ENCODE results near the gene MARCHF7. TPM values are rescaled to one million over a fixed set of nuclear protein-coding genes. Genes with fewer than 3 reads are reported as not detected.

The MARCHF7 gene
- total and polyA plus RNA-seq, 2 of the 8 experiments (the other 6 are each of a cell fraction or from before 2014, with no cell fraction given) = 18.3 to 116 TPM

DNA sequence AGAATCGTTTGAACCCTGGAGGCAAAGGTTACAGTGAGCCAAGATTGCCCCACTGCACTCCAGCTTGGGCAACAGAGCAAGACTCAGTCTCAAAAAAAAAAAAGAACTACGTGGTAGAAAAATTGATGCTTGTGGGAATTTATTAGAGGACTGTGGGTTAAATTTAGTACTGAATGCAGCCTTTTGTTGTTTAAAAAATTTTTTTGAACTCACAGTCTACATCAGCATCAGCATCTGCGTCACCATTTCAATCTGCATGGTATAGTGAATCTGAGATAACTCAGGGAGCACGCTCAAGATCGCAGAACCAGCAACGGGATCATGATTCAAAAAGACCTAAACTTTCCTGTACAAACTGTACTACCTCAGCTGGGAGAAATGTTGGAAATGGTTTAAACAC, 30.5 kb downstream of the MARCHF7 start:
- POLR2A ChIA-PET (ENCODE audit: partially characterized antibody) = interaction anchor here (1.4 kb wide), 1 partner anchor 31 kb away, joined by 3 read pairs; the partner anchor contains the start of gene MARCHF7
- H3K27ac ChIP-seq (ENCODE audit: low read depth, low read length) = no peak overlapping the region
- peaks cover 11 to 12% of the 10 kb centered on the region in 2 experiments for H4K20me1 ChIP-seq (replicated peaks in 1 of 2; ENCODE audit: control insufficient read depth in 1 of 2, insufficient read depth in 2 of 2, low read length in 2 of 2)
- H3K9me3 ChIP-seq (ENCODE audit: insufficient read depth in 2 of 2, low read depth in 1 of 2, low read length in 1 of 2) = no peaks in the 10 kb centered on the region
- H2BK12ac ChIP-seq (ENCODE audit: low read depth, low read length) = no peak overlapping the region
- H4K8ac ChIP-seq (ENCODE audit: extremely low read depth, insufficient read depth, low read length) = no peak overlapping the region
- no peaks in the 10 kb centered on the region; a peak in 2 of 7 replicates for H3K4me1 ChIP-seq (replicated peaks in 1 of 4; ENCODE audit: control insufficient read depth in 3 of 4, insufficient read depth in 4 of 4, low read length in 3 of 4)
- no peak overlapping the region for H3K23ac ChIP-seq (ENCODE audit: insufficient read length)
- H3K36me3 ChIP-seq (ENCODE audit: control insufficient read depth in 2 of 4, insufficient read depth in 4 of 4, low read length in 3 of 4) = peaks cover 6 to 67% (median 23%) of the 10 kb centered on the region in 4 experiments
- H3K79me1 ChIP-seq (ENCODE audit: low read depth, low read length) = 0 out of 2 replicates have a peak, but pooled peaks cover 9% of the 10 kb centered on the region
- H3K9ac ChIP-seq (replicated peaks in 1 of 4; ENCODE audit: extremely low read depth in 1 of 4, low read depth in 3 of 4, low read length in 3 of 4) = no peak overlapping the region
- CTCF ChIA-PET (ENCODE audit: partially characterized antibody) = no interaction called here
- no peak overlapping the region for H2BK20ac ChIP-seq (ENCODE audit: low read length)
- no peak overlapping the region for H4K5ac ChIP-seq (ENCODE audit: insufficient read length, low read depth, low read length)
- DNase-seq (ENCODE audit: low read depth in 1 of 2, low spot score in 2 of 2) = no peak
- H2AK5ac ChIP-seq (ENCODE audit: low read depth, low read length) = no peak overlapping the region
- no peak overlapping the region for H3K56ac ChIP-seq (replicated peaks; ENCODE audit: insufficient read length, low read depth, low read length)
- no peak overlapping the region for H3K4me3 ChIP-seq (ENCODE audit: extremely low read depth in 1 of 4, insufficient read depth in 2 of 4, low read depth in 3 of 4, low read length in 4 of 4)
- H3K4me2 ChIP-seq (ENCODE audit: insufficient read depth in 1 of 2, low read depth in 2 of 2, low read length in 2 of 2) = no peak overlapping the region
- 93% methylated on average over 6 of the region's 6 CpGs; no CpG with 5 or more reads in 1 of the 2 experiments for WGBS, 2 experiments (ENCODE audit: extremely low coverage in 1 of 2, insufficient coverage in 1 of 2, insufficient read length in 1 of 2, insufficient replicate concordance in 2 of 2, low coverage in 1 of 2, low lambda C conversion rate in 2 of 2, missing lambda C conversion rate in 1 of 2)
- no peak overlapping the region for H2BK5ac ChIP-seq (ENCODE audit: low read depth, low read length)
- H4K91ac ChIP-seq (replicated peaks; ENCODE audit: insufficient read length, low read length) = no peak overlapping the region
- H3K4ac ChIP-seq (replicated peaks; ENCODE audit: insufficient read length, low read depth, low read length) = no peak overlapping the region
- H3K79me2 ChIP-seq (ENCODE audit: control insufficient read depth in 1 of 2, insufficient read depth in 2 of 2, low read length in 2 of 2) = peaks cover 2 to 54% of the 10 kb centered on the region in 2 experiments; a peak in 3 of 4 replicates
- no peak overlapping the region for H2AFZ ChIP-seq (ENCODE audit: low read length)
- no peak overlapping the region for H3K18ac ChIP-seq (ENCODE audit: extremely low read depth, low read length)
- TF ChIP-seq NANOG (IDR thresholded peaks at IDR 0.05; ENCODE audit: insufficient read depth, low read depth, low read length, poor library complexity, severe bottlenecking) (no peak), BRCA1 (IDR thresholded peaks at IDR 0.05; ENCODE audit: low read depth, low read length) (no peak), TAF7 (optimal IDR thresholded peaks at IDR 0.05; ENCODE audit: borderline replicate concordance, low read depth, low read length) (no peak), EGR1 (IDR thresholded peaks at IDR 0.05; ENCODE audit: borderline replicate concordance, low read depth, low read length) (no peak), YY1 (IDR thresholded peaks at IDR 0.05; ENCODE audit: low read depth, low read length) (no peak), CBX5 (IDR thresholded peaks at IDR 0.05; ENCODE audit: low read depth, low read length) (no peak), GABPA (IDR thresholded peaks at IDR 0.05; ENCODE audit: borderline replicate concordance, insufficient read depth, low read length) (no peak), EP300 (IDR thresholded peaks at IDR 0.05; ENCODE audit: borderline replicate concordance in 1 of 2, low read depth in 2 of 2, low read length in 2 of 2) (no peak), TEAD4 (IDR thresholded peaks at IDR 0.05; ENCODE audit: low read depth, low read length) (no peak), SP1 (IDR thresholded peaks at IDR 0.05; ENCODE audit: low read depth, low read length) (no peak)
- TF ChIP-seq, protein P1, sequence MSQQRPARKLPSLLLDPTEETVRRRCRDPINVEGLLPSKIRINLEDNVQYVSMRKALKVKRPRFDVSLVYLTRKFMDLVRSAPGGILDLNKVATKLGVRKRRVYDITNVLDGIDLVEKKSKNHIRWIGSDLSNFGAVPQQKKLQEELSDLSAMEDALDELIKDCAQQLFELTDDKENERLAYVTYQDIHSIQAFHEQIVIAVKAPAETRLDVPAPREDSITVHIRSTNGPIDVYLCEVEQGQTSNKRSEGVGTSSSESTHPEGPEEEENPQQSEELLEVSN (IDR thresholded peaks at IDR 0.05) = no peak
- TF ChIP-seq, protein P2, sequence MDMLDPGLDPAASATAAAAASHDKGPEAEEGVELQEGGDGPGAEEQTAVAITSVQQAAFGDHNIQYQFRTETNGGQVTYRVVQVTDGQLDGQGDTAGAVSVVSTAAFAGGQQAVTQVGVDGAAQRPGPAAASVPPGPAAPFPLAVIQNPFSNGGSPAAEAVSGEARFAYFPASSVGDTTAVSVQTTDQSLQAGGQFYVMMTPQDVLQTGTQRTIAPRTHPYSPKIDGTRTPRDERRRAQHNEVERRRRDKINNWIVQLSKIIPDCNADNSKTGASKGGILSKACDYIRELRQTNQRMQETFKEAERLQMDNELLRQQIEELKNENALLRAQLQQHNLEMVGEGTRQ (IDR thresholded peaks at IDR 0.05; ENCODE audit: low read length) = no peak
- H2BK15ac ChIP-seq (ENCODE audit: low read length) = no peak overlapping the region
- H2BK120ac ChIP-seq (replicated peaks; ENCODE audit: low read depth, low read length) = no peak overlapping the region
- no peak overlapping the region for H3K14ac ChIP-seq (ENCODE audit: insufficient read length)
- H3K27me3 ChIP-seq (replicated peaks in 1 of 4; ENCODE audit: control insufficient read depth in 3 of 4, extremely low read depth in 1 of 4, insufficient read depth in 3 of 4, low read length in 3 of 4) = no peaks in the 10 kb centered on the region
- H3K23me2 ChIP-seq (ENCODE audit: low read depth, low read length) = no peaks in the 10 kb centered on the region
- no peak for FAIRE-seq

All from H1 (cell line).